Lower lobe of right lung (tissue), 2 donors: ENCODE results near the gene MAPRE2. TPM values are rescaled to one million over a fixed set of nuclear protein-coding genes. Genes with fewer than 3 reads are reported as not detected.

Experiments
- ATAC-seq, 2 donors: fragments of 200-7000 bp; cut with Tn5 transposase; one replicate each; pipeline ENCODE4 v1.9.1; 2020 to 2022; ENCODE audit warnings: mild to moderate bottlenecking in 2 of 2, moderate library complexity in 2 of 2
- DNase-seq: peaks from one replicate; pipeline ENCODE4 v3.0.0-alpha.2; 2020
- H3K27ac ChIP-seq: fragments of 200-600 bp; one replicate; pipeline ENCODE4 v1.8.0; 2022
- H3K27me3 ChIP-seq: fragments of 200-600 bp; one replicate; pipeline ENCODE4 v1.8.0; 2022; ENCODE audit warnings: low read depth
- H3K36me3 ChIP-seq: fragments of 200-600 bp; one replicate; pipeline ENCODE4 v1.8.0; 2022; ENCODE audit warnings: mild to moderate bottlenecking
- H3K4me1 ChIP-seq: fragments of 200-600 bp; one replicate; pipeline ENCODE4 v1.8.0; 2022
- H3K4me3 ChIP-seq: fragments of 200-600 bp; one replicate; pipeline ENCODE4 v1.8.0; 2022; ENCODE audit warnings: mild to moderate bottlenecking
- H3K9me3 ChIP-seq: fragments of 200-600 bp; one replicate; pipeline ENCODE4 v1.8.0; 2022
- CTCF ChIP-seq: fragments of 200-600 bp; IDR thresholded peaks from one replicate; pipeline ENCODE4 v1.8.0; 2022; ENCODE audit warnings: antibody characterized with exemption, mild to moderate bottlenecking
- intact Hi-C: fragments of 100-400 bp; cut with DNase I; formaldehyde crosslinking; loops from one replicate; pipeline ENCODE4 v1.11.0; 2022
- total RNA-seq: library from RNA; stranded (reverse); fragmentation: NEBNext Ultra II Directional; extraction: Animal tissue kit (Norgen Biotek cat#: 25700); gene quantifications from one replicate; pipeline ENCODE4 v1.2.1, GENCODE V29; 2021
- donor health status: DM: no; HTN: yes; CAD: no; lungs with severe emphysema.

Gene MAPRE2
- total RNA-seq, 1 donor from 2014 or later, result 33.8 TPM

- DNase-seq (no peak), ATAC-seq (no peak)
- Histone ChIP-seq H3K4me3 (no peak overlapping the region), H3K9me3 (no peaks in the 10 kb centered on the region), H3K27ac (no peak overlapping the region), H3K27me3 (no peaks in the 10 kb centered on the region), H3K36me3 (no peaks in the 10 kb centered on the region), H3K4me1 (no peaks in the 10 kb centered on the region)
- no peak for TF ChIP-seq CTCF
- intact Hi-C loops, result no loop called here
These were observed 120.3 kb downstream of the MAPRE2 start for GRCh38 chr18:35161485-35161884.

GRCh38 chr18:35161934-35162333 is 120.7 kb downstream of the MAPRE2 start:
- Histone ChIP-seq H3K4me1 (no peaks in the 10 kb centered on the region), H3K9me3 (no peaks in the 10 kb centered on the region), H3K36me3 (no peaks in the 10 kb centered on the region), H3K27me3 (no peaks in the 10 kb centered on the region), H3K4me3 (no peak overlapping the region), H3K27ac (no peak overlapping the region)
- ATAC-seq, result no peak
- DNase-seq, result no peak
- TF ChIP-seq CTCF, result no peak
- intact Hi-C loops, result no loop called here

GRCh38 chr18:35163014-35163539 is 121.9 kb downstream of the MAPRE2 start:
- ATAC-seq, result no peak
- Histone ChIP-seq H3K36me3 (no peaks in the 10 kb centered on the region), H3K4me3 (no peak overlapping the region), H3K9me3 (no peaks in the 10 kb centered on the region), H3K4me1 (no peaks in the 10 kb centered on the region), H3K27ac (no peak overlapping the region), H3K27me3 (no peaks in the 10 kb centered on the region)
- no peak for TF ChIP-seq CTCF
- no peak for DNase-seq
- intact Hi-C loops, result no loop called here

GRCh38 chr18:35163721-35164120 is 122.5 kb downstream of the MAPRE2 start:
- intact Hi-C loops, result no loop called here
- TF ChIP-seq CTCF, result no peak
- no peaks in the 10 kb centered on the region for H3K4me1 ChIP-seq
- no peak overlapping the region for H3K27ac ChIP-seq
- H3K9me3 ChIP-seq, result no peaks in the 10 kb centered on the region
- H3K36me3 ChIP-seq, result no peaks in the 10 kb centered on the region
- no peaks in the 10 kb centered on the region for H3K27me3 ChIP-seq
- no peak for ATAC-seq
- no peak overlapping the region for H3K4me3 ChIP-seq
- no peak for DNase-seq

- TF ChIP-seq CTCF, result no peak
- Histone ChIP-seq H3K27ac (no peak overlapping the region), H3K4me3 (no peak overlapping the region), H3K9me3 (no peaks in the 10 kb centered on the region), H3K4me1 (no peaks in the 10 kb centered on the region), H3K36me3 (no peaks in the 10 kb centered on the region), H3K27me3 (no peaks in the 10 kb centered on the region)
- ATAC-seq, result no peak
- intact Hi-C loops, result no loop called here
- no peak for DNase-seq
These were observed 122.9 kb downstream of the MAPRE2 start for GRCh38 chr18:35164133-35164532.

GRCh38 chr18:35167332-35167731 is 126.1 kb downstream of the MAPRE2 start:
- Histone ChIP-seq H3K27me3 (no peaks in the 10 kb centered on the region), H3K4me3 (no peak overlapping the region), H3K4me1 (no peaks in the 10 kb centered on the region), H3K36me3 (no peaks in the 10 kb centered on the region), H3K27ac (no peak overlapping the region), H3K9me3 (no peaks in the 10 kb centered on the region)
- DNase-seq (no peak), ATAC-seq (no peak)
- no peak for TF ChIP-seq CTCF
- intact Hi-C loops, result no loop called here
